ENCODE results near the gene ARHGAP26.

ARHGAP26 gene

DNA sequence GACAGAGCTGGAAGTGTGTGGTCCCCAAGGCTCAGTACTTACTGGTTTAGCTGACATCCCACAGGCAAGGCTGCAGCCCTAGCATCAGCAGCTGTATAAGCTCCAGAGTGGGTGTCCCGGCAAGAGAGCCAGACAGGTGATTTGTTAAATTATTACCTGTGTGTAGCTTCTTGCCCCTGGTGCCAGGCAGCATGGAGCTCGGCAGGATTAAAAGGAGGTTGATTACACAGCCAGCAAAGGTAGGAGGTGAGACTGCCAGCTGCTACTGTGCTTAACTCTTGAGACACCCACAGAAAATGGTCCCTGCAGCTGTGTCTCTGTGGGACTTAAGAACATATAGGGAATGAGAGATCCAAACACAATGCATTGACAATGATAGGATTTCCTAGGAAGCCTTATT, 54.2 kb downstream of the ARHGAP26 start:
- TF ChIP-seq FOXP2 (optimal IDR thresholded peaks at IDR 0.05; ENCODE audit: borderline replicate concordance, extremely low read depth, extremely low read length, insufficient read depth) (no peak), TAF1 (IDR thresholded peaks at IDR 0.05; ENCODE audit: borderline replicate concordance, insufficient read depth, low read length) (no peak)

- no peak for TF ChIP-seq POLR2AphosphoS5 (IDR thresholded peaks at IDR 0.05; ENCODE audit: low read depth, low read length)
- TF ChIP-seq REST (IDR thresholded peaks at IDR 0.05; ENCODE audit: insufficient read depth in 1 of 2, low read depth in 2 of 2, low read length in 2 of 2): no peak
- no peak for TF ChIP-seq TAF1 (IDR thresholded peaks at IDR 0.05; ENCODE audit: borderline replicate concordance, insufficient read depth, low read length)
- TF ChIP-seq SIN3A (IDR thresholded peaks at IDR 0.05; ENCODE audit: borderline replicate concordance, insufficient read depth, low read length): no peak
- TF ChIP-seq FOXP2 (optimal IDR thresholded peaks at IDR 0.05; ENCODE audit: borderline replicate concordance, extremely low read depth, extremely low read length, insufficient read depth): no peak
Observed at GRCh38 chr5:142825378-142826089, 55.4 kb downstream of the ARHGAP26 start.

- TF ChIP-seq REST (IDR thresholded peaks at IDR 0.05; ENCODE audit: insufficient read depth in 1 of 2, low read depth in 2 of 2, low read length in 2 of 2): no peak
Observed at GRCh38 chr5:142826093-142826492, 55.9 kb downstream of the ARHGAP26 start.

DNA sequence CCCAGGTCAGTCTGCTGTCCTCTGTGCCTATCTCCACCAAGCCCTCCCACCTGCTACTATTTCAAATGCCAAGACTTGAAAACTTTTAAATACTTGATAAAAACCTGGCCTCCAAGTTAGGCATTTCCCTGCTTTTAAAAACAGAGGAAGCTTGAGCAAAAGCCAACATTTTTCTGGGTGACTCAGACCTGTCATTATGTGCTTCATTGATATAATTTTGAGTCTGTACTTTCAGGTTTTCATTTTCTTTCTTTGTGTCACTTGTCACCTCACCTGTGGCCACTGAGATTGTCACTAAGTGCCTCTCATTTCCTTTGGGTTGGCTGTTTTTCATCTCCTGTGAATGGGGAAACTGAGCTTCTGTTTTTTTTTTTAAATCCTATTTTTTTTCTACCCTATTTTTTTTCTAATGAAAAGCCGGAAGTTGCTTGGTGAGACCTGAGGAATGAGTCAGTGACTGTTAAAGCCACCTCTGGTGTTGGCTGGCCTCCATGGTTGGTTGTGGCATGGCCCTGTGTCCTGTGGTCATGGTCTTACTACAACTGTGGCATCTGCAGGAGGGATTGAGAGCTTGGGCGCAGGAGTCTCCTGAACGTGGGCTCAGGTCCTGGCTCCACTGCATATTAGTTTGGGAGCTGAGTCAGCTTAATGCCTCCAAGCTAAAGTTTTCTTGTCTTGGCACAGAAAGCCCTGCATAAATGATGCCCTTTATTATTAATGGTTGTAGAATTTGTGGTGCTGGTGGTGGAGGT, 56.7 kb downstream of the ARHGAP26 start:
- TF ChIP-seq POLR2AphosphoS5 (IDR thresholded peaks at IDR 0.05; ENCODE audit: low read depth, low read length): no peak
- TF ChIP-seq REST (IDR thresholded peaks at IDR 0.05; ENCODE audit: insufficient read depth in 1 of 2, low read depth in 2 of 2, low read length in 2 of 2): no peak
- no peak for TF ChIP-seq SIN3A (IDR thresholded peaks at IDR 0.05; ENCODE audit: borderline replicate concordance, insufficient read depth, low read length)
- no peak for TF ChIP-seq FOXP2 (optimal IDR thresholded peaks at IDR 0.05; ENCODE audit: borderline replicate concordance, extremely low read depth, extremely low read length, insufficient read depth)
- TF ChIP-seq TAF1 (IDR thresholded peaks at IDR 0.05; ENCODE audit: borderline replicate concordance, insufficient read depth, low read length): no peak

DNA sequence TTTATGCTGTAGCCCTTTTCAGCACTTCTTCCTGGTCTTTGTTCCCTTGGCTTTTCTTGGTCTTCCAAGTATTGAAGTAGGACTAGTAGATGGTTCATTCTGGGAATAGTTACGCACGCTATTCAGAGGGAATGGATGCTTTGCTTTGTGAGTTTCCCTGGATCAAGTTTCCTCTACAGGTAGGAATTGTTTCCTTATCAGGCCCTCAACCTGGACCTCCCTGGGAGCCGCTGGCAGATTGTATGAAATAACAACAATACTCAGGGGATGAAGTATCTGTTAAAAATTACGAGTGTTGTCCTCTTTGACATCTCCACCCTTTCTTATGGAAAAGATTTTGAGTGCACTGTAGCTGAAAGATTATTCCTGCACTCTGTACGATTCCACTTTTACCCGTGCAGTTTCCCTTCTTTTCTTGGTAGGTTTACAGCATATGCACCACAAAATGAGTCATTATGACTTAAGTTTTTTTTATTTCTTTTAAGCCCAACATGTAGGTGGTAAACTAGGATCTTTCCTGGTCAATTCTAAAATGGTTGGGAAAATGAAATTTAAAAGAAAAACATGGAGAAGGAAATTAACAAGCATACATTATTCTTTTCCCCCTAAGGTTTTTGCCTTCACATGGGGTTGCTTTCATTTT, 57.9 kb downstream of the ARHGAP26 start:
- no peak for TF ChIP-seq SIN3A (IDR thresholded peaks at IDR 0.05; ENCODE audit: borderline replicate concordance, insufficient read depth, low read length)
- TF ChIP-seq REST (IDR thresholded peaks at IDR 0.05; ENCODE audit: insufficient read depth in 1 of 2, low read depth in 2 of 2, low read length in 2 of 2): no peak
- TF ChIP-seq TAF1 (IDR thresholded peaks at IDR 0.05; ENCODE audit: borderline replicate concordance, insufficient read depth, low read length): no peak
- TF ChIP-seq POLR2AphosphoS5 (IDR thresholded peaks at IDR 0.05; ENCODE audit: low read depth, low read length): no peak
- TF ChIP-seq FOXP2 (optimal IDR thresholded peaks at IDR 0.05; ENCODE audit: borderline replicate concordance, extremely low read depth, extremely low read length, insufficient read depth): no peak

Measured in PFSK-1 (cell line).